Esophagus squamous epithelium (tissue), 5 donors: ENCODE data around the gene GORASP1. TPM values are rescaled to one million over a fixed set of nuclear protein-coding genes. Genes with fewer than 3 reads are reported as not detected.

Experiments
- DNase-seq: peaks from one replicate; lab custom pipeline; 2025; lab: John Stamatoyannopoulos, UW
- H3K27ac ChIP-seq, 4 donors: fragments of 200-600 bp; sonication (generic); one replicate each; pipeline ENCODE4 v1.5.1; 2016 to 2019; ENCODE audit warnings: mild to moderate bottlenecking in 1 of 4
- H3K27me3 ChIP-seq, 4 donors: fragments of 200-600 bp; sonication (generic); 1 replicate in 3 of 4; 2 replicates in 1 of 4; pipeline versions ENCODE4 v1.5.1 to v1.6.0; 2017 to 2021; ENCODE audit warnings: antibody characterized with exemption in 1 of 4
- H3K36me3 ChIP-seq, 3 donors: fragments of 200-600 bp; sonication (generic); one replicate each; pipeline ENCODE4 v1.5.1; 2016 to 2019
- H3K4me1 ChIP-seq, 3 donors: fragments of 200-600 bp; sonication (generic); one replicate each; pipeline ENCODE4 v1.5.1; 2017 to 2019
- H3K4me3 ChIP-seq, 4 donors: fragments of 200-600 bp; sonication (generic); 1 replicate in 3 of 4; 2 replicates in 1 of 4; pipeline ENCODE4 v1.5.1; 2016 to 2019; ENCODE audit warnings: mild to moderate bottlenecking in 2 of 4, moderate library complexity in 1 of 4
- H3K9me3 ChIP-seq, 3 donors: fragments of 200-600 bp; sonication (generic); one replicate each; pipeline ENCODE4 v1.5.1; 2016 to 2019
- POLR2A ChIP-seq, 4 donors: fragments of 450-650 bp; IDR thresholded peaks; one replicate each; pipeline ENCODE4 v1.6.1; 2017; ENCODE audit warnings: antibody characterized with exemption in 4 of 4, mild to moderate bottlenecking in 4 of 4, moderate library complexity in 3 of 4
- WGBS, 2 donors: methylation state at CpG; one replicate each; pipeline ENCODE4 v1.1.5; 2018; 5-methylcytosine and 5-hydroxymethylcytosine counted together
- intact Hi-C: fragments of 100-400 bp; cut with DNase I; formaldehyde crosslinking; loops from one replicate; pipeline ENCODE4 v1.15.0; 2022
- total RNA-seq, 4 donors: library from RNA; depleted of rRNA; stranded (reverse); fragments of >200 nt; gene quantifications; one replicate each; pipeline ENCODE4 v1.1.0, GENCODE V29; 2016
- TF ChIP-seq, protein P1 (sequence below), 6 experiments: fragments of 450-650 bp in 4 of 6; fragments of 200-600 bp in 2 of 6; sonication (generic) in 2 of 6; IDR thresholded peaks; one replicate each; pipeline ENCODE4 v1.5.1; 2016 to 2019; ENCODE audit warnings: antibody characterized with exemption in 6 of 6, mild to moderate bottlenecking in 4 of 6, moderate library complexity in 4 of 6
- donor health status: DM: yes; HTN: yes; CAD: no.

The GORASP1 gene
- total RNA-seq, 4 donors from 2014 or later: 26.4 to 102 (median 43.8) TPM

DNA sequence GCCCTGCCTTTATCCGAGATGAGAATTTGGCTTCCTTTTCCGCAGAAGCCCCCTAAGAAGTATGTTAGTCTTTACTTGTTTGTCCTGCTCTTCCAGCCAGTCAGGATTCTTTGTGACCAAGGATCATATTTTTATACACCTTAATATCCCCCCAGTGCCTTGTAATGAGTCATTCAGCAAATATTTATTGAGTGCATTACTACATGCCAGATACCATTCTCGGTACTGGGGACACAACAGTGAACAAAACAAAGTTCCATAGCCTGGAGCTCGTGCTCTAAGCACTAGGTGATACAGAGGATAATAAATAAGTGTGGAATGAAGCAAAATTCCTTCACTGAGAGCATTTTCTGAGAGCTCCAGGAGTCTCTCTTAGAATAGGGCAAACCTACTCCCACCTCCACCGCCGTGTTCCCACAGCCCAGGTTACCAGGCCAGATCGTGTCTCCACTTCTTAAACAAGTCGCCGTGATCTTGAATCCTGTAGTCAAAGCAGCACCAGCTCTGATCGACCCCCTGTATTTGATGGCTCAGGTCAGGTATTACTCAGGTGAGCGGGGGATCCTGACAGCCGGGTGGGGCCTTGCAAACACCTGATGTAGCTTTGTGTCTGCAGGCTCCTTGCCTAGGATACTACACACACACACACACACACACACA lies 18.5 kb upstream of the GORASP1 start:
- TF ChIP-seq POLR2A (IDR thresholded peaks at IDR 0.05): no peak
- TF ChIP-seq, protein P1, sequence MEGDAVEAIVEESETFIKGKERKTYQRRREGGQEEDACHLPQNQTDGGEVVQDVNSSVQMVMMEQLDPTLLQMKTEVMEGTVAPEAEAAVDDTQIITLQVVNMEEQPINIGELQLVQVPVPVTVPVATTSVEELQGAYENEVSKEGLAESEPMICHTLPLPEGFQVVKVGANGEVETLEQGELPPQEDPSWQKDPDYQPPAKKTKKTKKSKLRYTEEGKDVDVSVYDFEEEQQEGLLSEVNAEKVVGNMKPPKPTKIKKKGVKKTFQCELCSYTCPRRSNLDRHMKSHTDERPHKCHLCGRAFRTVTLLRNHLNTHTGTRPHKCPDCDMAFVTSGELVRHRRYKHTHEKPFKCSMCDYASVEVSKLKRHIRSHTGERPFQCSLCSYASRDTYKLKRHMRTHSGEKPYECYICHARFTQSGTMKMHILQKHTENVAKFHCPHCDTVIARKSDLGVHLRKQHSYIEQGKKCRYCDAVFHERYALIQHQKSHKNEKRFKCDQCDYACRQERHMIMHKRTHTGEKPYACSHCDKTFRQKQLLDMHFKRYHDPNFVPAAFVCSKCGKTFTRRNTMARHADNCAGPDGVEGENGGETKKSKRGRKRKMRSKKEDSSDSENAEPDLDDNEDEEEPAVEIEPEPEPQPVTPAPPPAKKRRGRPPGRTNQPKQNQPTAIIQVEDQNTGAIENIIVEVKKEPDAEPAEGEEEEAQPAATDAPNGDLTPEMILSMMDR (IDR thresholded peaks at IDR 0.05): no peak
- Histone ChIP-seq H3K4me3 (no peak overlapping the region), H3K4me1 (peaks cover 0 to 22% (median 0%) of the 10 kb centered on the region in 3 donors), H3K27ac (no peak overlapping the region), H3K27me3 (no peaks in the 10 kb centered on the region), H3K9me3 (no peaks in the 10 kb centered on the region), H3K36me3 (peaks cover 0 to 5% (median 0%) of the 10 kb centered on the region in 3 donors)
- intact Hi-C loops: loop anchor here (5.0 kb wide), 1 partner anchor 166 kb away; no protein-coding TSS in a partner anchor
- DNase-seq: no peak
- WGBS, 2 donors: 51 to 52% methylated on average over 9 to 12 of the region's 12 CpGs

GRCh38 chr3:39124876-39125840 lies 17.7 kb upstream of the GORASP1 start:
- Histone ChIP-seq H3K36me3 (peaks cover 0 to 9% (median 0%) of the 10 kb centered on the region in 3 donors), H3K4me3 (no peak overlapping the region), H3K4me1 (peaks cover 0 to 13% (median 0%) of the 10 kb centered on the region in 3 donors), H3K9me3 (no peaks in the 10 kb centered on the region), H3K27me3 (no peaks in the 10 kb centered on the region), H3K27ac (no peak overlapping the region)
- no peak for TF ChIP-seq POLR2A (IDR thresholded peaks at IDR 0.05)
- TF ChIP-seq, protein P1 (IDR thresholded peaks at IDR 0.05): peak in 3 of 6 experiments; percentile 37 to 51 (median 48)
- WGBS, 2 donors: 71 to 81% methylated on average over 1 to 4 of the region's 5 CpGs
- intact Hi-C loops: loop anchor here (5.0 kb wide), 1 partner anchor 167 kb away; no protein-coding TSS in a partner anchor
- no peak for DNase-seq

- intact Hi-C loops: no loop called here
- no peak for DNase-seq
- peaks cover 0 to 29% (median 0%) of the 10 kb centered on the region in 3 donors for H3K36me3 ChIP-seq
Measured at GRCh38 chr3:39122813-39123212, 15.4 kb upstream of the GORASP1 start.

DNA sequence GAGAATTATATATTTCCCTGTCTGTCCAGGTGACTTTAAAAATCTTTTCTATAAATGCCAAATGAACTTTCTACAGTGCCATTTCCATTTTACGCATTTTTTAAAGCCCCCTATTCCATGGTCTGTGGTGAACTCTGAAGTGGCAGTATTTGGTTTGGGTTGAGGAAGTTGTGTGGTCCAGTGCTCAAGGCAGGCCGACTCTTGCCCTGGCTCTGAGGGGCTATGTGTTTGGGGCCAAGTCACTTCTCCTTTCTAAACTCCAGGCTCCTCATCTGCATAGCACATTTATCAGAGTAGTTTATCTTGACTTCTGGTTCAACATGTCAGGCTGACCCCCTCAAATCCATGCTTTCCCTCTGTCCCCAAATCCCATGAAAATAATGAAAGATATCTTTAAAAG lies 14.2 kb upstream of the GORASP1 start:
- TF ChIP-seq POLR2A (IDR thresholded peaks at IDR 0.05): no peak
- TF ChIP-seq, protein P1 (IDR thresholded peaks at IDR 0.05): no peak
- H3K36me3 ChIP-seq: peaks cover 0 to 32% (median 0%) of the 10 kb centered on the region in 3 donors
- no peaks in the 10 kb centered on the region for H3K27me3 ChIP-seq
- peaks cover 0 to 11% (median 0%) of the 10 kb centered on the region in 3 donors for H3K4me1 ChIP-seq
- H3K4me3 ChIP-seq: no peak overlapping the region
- 63 to 100% methylated on average over 2 of the region's 2 CpGs for WGBS, 2 donors
- no peak overlapping the region for H3K27ac ChIP-seq
- intact Hi-C loops: no loop called here
- no peaks in the 10 kb centered on the region for H3K9me3 ChIP-seq
- no peak for DNase-seq

More at GRCh38 chr3:39122813-39123212, 15.4 kb upstream of the GORASP1 start:
- H3K27me3 ChIP-seq: no peaks in the 10 kb centered on the region
- H3K9me3 ChIP-seq: no peaks in the 10 kb centered on the region
- H3K4me3 ChIP-seq: no peak overlapping the region
- peaks cover 0 to 13% (median 0%) of the 10 kb centered on the region in 3 donors for H3K4me1 ChIP-seq
- TF ChIP-seq POLR2A (IDR thresholded peaks at IDR 0.05): no peak
- TF ChIP-seq, protein P1 (IDR thresholded peaks at IDR 0.05): no peak
- H3K27ac ChIP-seq: no peak overlapping the region
- WGBS, 2 donors: 90 to 100% methylated on average over 1 of the region's 1 CpG
